ENCODE data around the gene CLCA1. TPM values are rescaled to one million over a fixed set of nuclear protein-coding genes. Genes with fewer than 3 reads are reported as not detected.
"Not testable (repeated sequence)": the region's sequence is repeated elsewhere in the genome, so short reads cannot be mapped to it uniquely, and the experiment has no call there.

Gene CLCA1
- polyA plus RNA-seq, 1 of the 3 experiments (the other 2 are of a cell fraction): not detected

- Histone ChIP-seq H3K4me2 (no peak overlapping the region), H2AFZ (ENCODE audit: low read depth) (no peak overlapping the region), H3K4me3 (ENCODE audit: low read depth in 2 of 2, low read length in 1 of 2) (no peak overlapping the region), H3K9me3 (no peaks in the 10 kb centered on the region), H3K27ac (ENCODE audit: low read depth in 2 of 2, low read length in 1 of 2) (no peak overlapping the region), H3K9me2 (no peaks in the 10 kb centered on the region), H3K79me2 (ENCODE audit: insufficient read depth) (no peaks in the 10 kb centered on the region), H4K20me1 (ENCODE audit: insufficient read depth) (no peaks in the 10 kb centered on the region), H3F3A (replicated peaks; ENCODE audit: insufficient read depth) (peaks cover 6% of the 10 kb centered on the region), H3K27me3 (ENCODE audit: insufficient read depth) (peaks cover 5% of the 10 kb centered on the region; the same call in 1 of the 2 replicates), H3K36me3 (replicated peaks in 1 of 2; ENCODE audit: control insufficient read depth in 1 of 2, insufficient read depth in 2 of 2, low read length in 1 of 2) (no peaks in the 10 kb centered on the region), H3K4me1 (ENCODE audit: control insufficient read depth in 1 of 2, insufficient read depth in 2 of 2, low read depth in 1 of 2, low read length in 1 of 2) (no peaks in the 10 kb centered on the region; a peak in 1 of 4 replicates), H3K9ac (no peak overlapping the region)
- 89% methylated on average over 2 of the region's 2 CpGs for WGBS (ENCODE audit: low lambda C conversion rate)
- POLR2A ChIA-PET: no interaction called here
- CTCF ChIA-PET: interaction anchor here (0.6 to 4.1 kb wide), 39 partner anchors 9 to 508 kb away, joined by 3 to 52 read pairs (median 4); partner anchors contain the start of gene SH3GLB1
- DNase-seq: no peak
- TF ChIP-seq FOXM1 (IDR thresholded peaks at IDR 0.05; ENCODE audit: low read depth) (no peak), GABPA (IDR thresholded peaks at IDR 0.05; ENCODE audit: low read depth) (no peak), PBX3 (IDR thresholded peaks at IDR 0.05) (no peak), TAF1 (IDR thresholded peaks at IDR 0.05; ENCODE audit: borderline replicate concordance, low read depth, low read length) (no peak), RXRA (IDR thresholded peaks at IDR 0.05; ENCODE audit: borderline replicate concordance, low read depth) (no peak), SMC3 (IDR thresholded peaks at IDR 0.05; ENCODE audit: low read depth, low read length) (no peak), TEAD4 (IDR thresholded peaks at IDR 0.05; ENCODE audit: borderline replicate concordance, insufficient read depth) (no peak), IRF3 (IDR thresholded peaks at IDR 0.05; ENCODE audit: low read depth, low read length) (no peak), MAX (IDR thresholded peaks at IDR 0.05; ENCODE audit: low read depth) (no peak), EZH2phosphoT487 (IDR thresholded peaks at IDR 0.05; ENCODE audit: borderline replicate concordance, low read depth) (no peak), RCOR1 (IDR thresholded peaks at IDR 0.05; ENCODE audit: low read length) (no peak), POLR2AphosphoS5 (IDR thresholded peaks at IDR 0.05; ENCODE audit: low read depth, low read length) (no peak), NFIC (IDR thresholded peaks at IDR 0.05; ENCODE audit: borderline replicate concordance) (no peak), CHD2 (IDR thresholded peaks at IDR 0.05; ENCODE audit: low read length, partially characterized antibody) (no peak), FOSL2 (IDR thresholded peaks at IDR 0.05; ENCODE audit: borderline replicate concordance, low read depth) (no peak)
Observed at GRCh38 chr1:86500714-86501113, 32.0 kb downstream of the CLCA1 start.

GRCh38 chr1:86502125-86502646 lies 33.5 kb downstream of the CLCA1 start:
- TF ChIP-seq CTCF (IDR thresholded peaks at IDR 0.05) (peak; percentile 42), SMC3 (IDR thresholded peaks at IDR 0.05; ENCODE audit: low read depth, low read length) (0 out of 2 replicates have a peak, but pooled peaks have one; percentile 9)
- H3K4me1 ChIP-seq (ENCODE audit: control insufficient read depth in 1 of 2, insufficient read depth in 2 of 2, low read depth in 1 of 2, low read length in 1 of 2); H3K9me3 ChIP-seq; H3K27me3 ChIP-seq (ENCODE audit: insufficient read depth); DNase-seq; H3K79me2 ChIP-seq (ENCODE audit: insufficient read depth); H3K36me3 ChIP-seq (replicated peaks in 1 of 2; ENCODE audit: control insufficient read depth in 1 of 2, insufficient read depth in 2 of 2, low read length in 1 of 2); H4K20me1 ChIP-seq (ENCODE audit: insufficient read depth); H3K9me2 ChIP-seq; H3K9ac ChIP-seq; H2AFZ ChIP-seq (ENCODE audit: low read depth); POLR2A ChIA-PET; H3K27ac ChIP-seq (ENCODE audit: low read depth in 2 of 2, low read length in 1 of 2); H3K4me2 ChIP-seq; H3K4me3 ChIP-seq (ENCODE audit: low read depth in 2 of 2, low read length in 1 of 2); H3F3A ChIP-seq (replicated peaks; ENCODE audit: insufficient read depth): not testable (repeated sequence)
- CTCF ChIA-PET: interaction anchor here (0.8 to 4.1 kb wide), 9 partner anchors 9 to 266 kb away, joined by 3 to 35 read pairs (median 3); partner anchors contain the start of gene SH3GLB1
- 67% methylated on average over 16 of the region's 16 CpGs for WGBS (ENCODE audit: low lambda C conversion rate)

Data from SK-N-SH (cell line).